OCI-LY7 (cell line): ENCODE data around the gene GOSR2. TPM values are rescaled to one million over a fixed set of nuclear protein-coding genes. Genes with fewer than 3 reads are reported as not detected.
A peak's percentile ranks its signal among the peaks of the same experiment; 100 is the strongest.

Experiments used
- BruUV-seq: library from RNA; stranded (reverse); fragments of 400-500 nt; replicated peaks from 2 replicates; lab custom pipeline; 2021; lab: Mats Ljungman, UMichigan
- CTCF ChIA-PET: fragments of 300-600 bp; sonication (Branson Sonifier 250); formaldehyde crosslinking; loops from one replicate; lab custom pipeline; 2022; ENCODE audit warnings: antibody characterized with exemption; ENCODE audit not compliant: unreplicated experiment; lab: Charles Lee
- POLR2A ChIA-PET: fragments of 300-600 bp; sonication (Branson Sonifier 250); formaldehyde crosslinking; loops from one replicate; lab custom pipeline; 2022; ENCODE audit warnings: antibody characterized with exemption; lab: Charles Lee
- DNase-seq: peaks from one replicate; pipeline ENCODE4 v3.0.0-alpha.2; 2015; ENCODE audit warnings: low spot score
- H2AFZ ChIP-seq: fragments of 200-600 bp; sonication (generic), shearing (Covaris generic); 2 replicates; pipeline ENCODE4 v1.6.1; 2014; ENCODE audit warnings: mild to moderate bottlenecking, antibody characterized with exemption, low read length, moderate library complexity
- H3K27ac ChIP-seq: fragments of 200-600 bp; sonication (generic); 2 replicates; pipeline ENCODE4 v1.5.1; 2014; ENCODE audit warnings: mixed run types, low read depth, mild to moderate bottlenecking, moderate library complexity, low read length, inconsistent platforms; ENCODE audit not compliant: poor library complexity, severe bottlenecking
- H3K36me3 ChIP-seq: fragments of 200-600 bp; sonication (generic); 2 replicates; pipeline ENCODE4 v1.6.1; 2014; ENCODE audit warnings: mild to moderate bottlenecking, antibody characterized with exemption, low read length, moderate library complexity, mixed read lengths; ENCODE audit not compliant: insufficient read depth
- H3K4me1 ChIP-seq: fragments of 200-600 bp; sonication (generic); 2 replicates; pipeline ENCODE4 v1.5.1; 2014; ENCODE audit warnings: mild to moderate bottlenecking, low read length; ENCODE audit not compliant: insufficient read depth, poor library complexity, severe bottlenecking
- H3K4me2 ChIP-seq: fragments of 200-600 bp; sonication (generic); 2 replicates; pipeline ENCODE4 v1.6.1; 2014; ENCODE audit warnings: mild to moderate bottlenecking, low read length
- H3K4me3 ChIP-seq: fragments of 200-600 bp; sonication (generic); 2 replicates; pipeline ENCODE4 v1.5.1; 2014; ENCODE audit warnings: mild to moderate bottlenecking, low read depth, low read length; ENCODE audit not compliant: poor library complexity, severe bottlenecking
- H3K79me2 ChIP-seq: fragments of 200-600 bp; sonication (generic); 2 replicates; pipeline ENCODE4 v1.6.1; 2016; ENCODE audit warnings: low read depth, mild to moderate bottlenecking, low read length, moderate library complexity, mixed read lengths; ENCODE audit not compliant: insufficient read depth
- H3K9me2 ChIP-seq: fragments of 200-600 bp; sonication (generic); 2 replicates; pipeline ENCODE4 v1.6.1; 2016; ENCODE audit warnings: mild to moderate bottlenecking, low read length, mixed read lengths; ENCODE audit not compliant: insufficient read depth
- H3K9me3 ChIP-seq: fragments of 200-600 bp; sonication (generic); 2 replicates; pipeline ENCODE4 v1.6.1; 2014; ENCODE audit warnings: mild to moderate bottlenecking, mixed run types, low read length, mixed read lengths
- H4K20me1 ChIP-seq: fragments of 200-600 bp; sonication (generic); 2 replicates; pipeline ENCODE4 v1.6.1; 2014; ENCODE audit warnings: mild to moderate bottlenecking, antibody characterized with exemption, low read length, moderate library complexity, mixed read lengths; ENCODE audit not compliant: insufficient read depth
- EZH2phosphoT487 ChIP-seq: fragments of 200-600 bp; sonication (generic); IDR thresholded peaks from 2 replicates; pipeline ENCODE4 v1.6.1; 2018; ENCODE audit warnings: low read depth, borderline replicate concordance, mild to moderate bottlenecking, mixed run types, antibody characterized with exemption, low read length, moderate library complexity, mixed read lengths
- intact Hi-C: fragments of 100-400 bp; cut with micrococcal nuclease; formaldehyde crosslinking; loops from one replicate; pipeline ENCODE4 v1.10.0; 2022; ENCODE audit not compliant: unreplicated experiment
- microRNA-seq: library from miRNA; unstranded; fragments of <30 nt; microRNA quantifications from one replicate; pipeline ENCODE4 v1.2.0, GENCODE V29; 2022; ENCODE audit warnings: borderline replicate concordance
- small RNA-seq: library from RNA; depleted of rRNA; stranded (forward); fragments of <200 nt; gene quantifications from one replicate; pipeline ENCODE3, GENCODE V24; 2014
- total RNA-seq, 2 experiments: library from RNA; depleted of rRNA in 1 of 2; stranded (reverse); fragments of >200 nt in 1 of 2; shearing (Covaris generic) in 1 of 2; gene quantifications; 2 replicates each; pipeline ENCODE4 v1.2.3, GENCODE V29; 2014 to 2022
- TF ChIP-seq, protein P1 (sequence below): fragments of 200-600 bp; sonication (generic); conservative IDR thresholded peaks from 2 replicates; pipeline ENCODE4 v1.5.1; 2014; ENCODE audit warnings: mild to moderate bottlenecking, antibody characterized with exemption, low read length, moderate library complexity, mixed read lengths

GOSR2 gene
- total RNA-seq, 2 experiments from 2014 or later, result 46.5 to 62.8 TPM

DNA sequence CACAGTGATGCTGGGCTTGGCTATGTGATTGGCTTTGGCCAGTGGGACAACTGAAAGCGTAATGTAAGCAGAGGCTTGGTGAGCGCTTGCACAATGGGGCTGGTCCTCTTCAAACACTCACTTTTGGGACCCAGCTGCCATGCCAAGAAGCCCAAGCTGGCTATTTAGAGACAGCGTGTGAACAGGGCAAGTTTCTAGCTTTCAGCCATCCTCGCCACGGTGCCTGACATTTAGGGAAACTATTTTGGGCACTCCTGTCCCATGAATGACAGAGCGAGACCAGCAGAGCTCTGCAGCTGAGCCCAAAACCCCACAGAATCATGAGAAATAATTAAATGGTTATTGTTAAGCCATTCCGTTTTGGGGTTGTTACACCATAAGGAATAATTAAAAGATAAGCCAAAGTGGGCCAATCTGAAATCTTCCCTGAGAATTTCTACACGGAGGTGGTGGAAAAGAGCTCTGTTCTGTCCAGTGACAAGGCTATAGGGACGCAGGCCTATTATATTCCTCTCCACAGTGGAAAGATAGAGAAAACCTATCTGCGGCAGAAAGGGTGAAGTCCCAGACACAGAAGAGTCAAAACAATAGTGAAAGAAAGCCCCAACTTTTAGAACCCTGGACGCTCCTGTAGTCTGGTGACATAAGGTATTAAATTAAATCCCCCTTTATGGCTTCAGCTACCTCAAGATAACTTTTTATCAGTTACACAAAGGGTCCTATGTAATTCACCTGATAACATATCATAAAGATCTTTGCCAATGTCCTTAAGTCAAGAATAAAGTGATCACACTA, 66.9 kb downstream of the GOSR2 start:
- Histone ChIP-seq H3K9me2 (no peaks in the 10 kb centered on the region), H3K36me3 (no peaks in the 10 kb centered on the region), H3K79me2 (no peaks in the 10 kb centered on the region), H3K4me3 (no peak overlapping the region), H3K4me1 (peaks cover 62% of the 10 kb centered on the region), H4K20me1 (no peaks in the 10 kb centered on the region), H2AFZ (no peak overlapping the region), H3K9me3 (no peaks in the 10 kb centered on the region), H3K27ac (no peak overlapping the region), H3K4me2 (0 out of 2 replicates have a peak overlapping the region, but pooled peaks have one; percentile 15)
- intact Hi-C loops, result no loop called here
- no peak for TF ChIP-seq EZH2phosphoT487
- TF ChIP-seq, protein P1, sequence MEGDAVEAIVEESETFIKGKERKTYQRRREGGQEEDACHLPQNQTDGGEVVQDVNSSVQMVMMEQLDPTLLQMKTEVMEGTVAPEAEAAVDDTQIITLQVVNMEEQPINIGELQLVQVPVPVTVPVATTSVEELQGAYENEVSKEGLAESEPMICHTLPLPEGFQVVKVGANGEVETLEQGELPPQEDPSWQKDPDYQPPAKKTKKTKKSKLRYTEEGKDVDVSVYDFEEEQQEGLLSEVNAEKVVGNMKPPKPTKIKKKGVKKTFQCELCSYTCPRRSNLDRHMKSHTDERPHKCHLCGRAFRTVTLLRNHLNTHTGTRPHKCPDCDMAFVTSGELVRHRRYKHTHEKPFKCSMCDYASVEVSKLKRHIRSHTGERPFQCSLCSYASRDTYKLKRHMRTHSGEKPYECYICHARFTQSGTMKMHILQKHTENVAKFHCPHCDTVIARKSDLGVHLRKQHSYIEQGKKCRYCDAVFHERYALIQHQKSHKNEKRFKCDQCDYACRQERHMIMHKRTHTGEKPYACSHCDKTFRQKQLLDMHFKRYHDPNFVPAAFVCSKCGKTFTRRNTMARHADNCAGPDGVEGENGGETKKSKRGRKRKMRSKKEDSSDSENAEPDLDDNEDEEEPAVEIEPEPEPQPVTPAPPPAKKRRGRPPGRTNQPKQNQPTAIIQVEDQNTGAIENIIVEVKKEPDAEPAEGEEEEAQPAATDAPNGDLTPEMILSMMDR, result no peak
- ChIA-PET CTCF (no interaction called here), POLR2A (no interaction called here)
- BruUV-seq, result no TSS peak
- no peak for DNase-seq

DNA sequence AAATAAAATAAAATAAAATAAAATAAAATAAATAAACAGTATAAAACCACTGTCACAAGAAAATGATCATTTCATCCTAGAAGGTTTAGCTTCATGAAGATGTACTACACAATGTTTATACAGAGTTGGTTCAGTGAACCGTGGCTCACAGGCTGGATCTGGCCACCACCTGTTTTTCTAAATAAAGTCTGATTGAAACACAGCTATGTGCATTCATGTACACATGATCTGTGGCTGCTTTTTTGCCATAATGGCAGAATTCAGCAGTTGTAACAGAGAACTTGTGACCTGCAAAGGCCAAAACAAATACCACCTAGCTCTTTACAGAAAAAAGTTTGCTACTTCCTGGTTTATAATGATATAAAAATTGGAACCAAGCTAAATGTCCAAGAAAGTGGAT, 68.7 kb downstream of the GOSR2 start:
- H3K9me2 ChIP-seq, result no peaks in the 10 kb centered on the region
- DNase-seq, result peak; percentile 89
- POLR2A ChIA-PET, result interaction anchor here (0.8 to 1.0 kb wide), 6 partner anchors 9 to 73 kb away, joined by 3 to 5 read pairs (median 3); no protein-coding TSS in a partner anchor
- peak overlapping the region; percentile 89 for H2AFZ ChIP-seq
- CTCF ChIA-PET, result interaction anchor here (0.6 to 1.1 kb wide), 2 partner anchors 20 to 49 kb away, joined by 3 to 6 read pairs; no protein-coding TSS in a partner anchor
- H3K79me2 ChIP-seq, result no peaks in the 10 kb centered on the region
- no peaks in the 10 kb centered on the region for H4K20me1 ChIP-seq
- peak overlapping the region; percentile 49 for H3K4me3 ChIP-seq
- H3K36me3 ChIP-seq, result no peaks in the 10 kb centered on the region; the same call in 1 of the 2 replicates
- H3K4me2 ChIP-seq, result peak overlapping the region; percentile 67
- BruUV-seq, result no TSS peak
- intact Hi-C loops, result no loop called here
- no peaks in the 10 kb centered on the region for H3K9me3 ChIP-seq
- peaks cover 70% of the 10 kb centered on the region for H3K4me1 ChIP-seq
- TF ChIP-seq EZH2phosphoT487, result no peak
- TF ChIP-seq, protein P1, result no peak
- H3K27ac ChIP-seq, result peak overlapping the region; percentile 92

Small RNA genes lying within 50 kb of the gene (microRNA-seq; reads per million reads assigned to microRNA genes)
- not detected for gene MIR5089

Small RNA genes lying within 50 kb of the gene (small RNA-seq; reads per million reads assigned to genes)
- gene MIR5089 (not detected), gene RNU6ATAC3P (not detected)

Other genes with a start within 250 kb of the GOSR2 start
- gene WNT3, start 104.5 kb upstream of the GOSR2 start, total RNA-seq (2014; rRNA removed; shearing (Covaris generic)), result 4.9 and 5.6 TPM in 2 replicates
- gene WNT3, start 104.5 kb upstream of the GOSR2 start, total RNA-seq (2022), result 5.1 and 5.5 TPM in 2 replicates
- not detected in 2 replicates for gene WNT9B, start 71.6 kb upstream of the GOSR2 start, total RNA-seq (2014; rRNA removed; shearing (Covaris generic))
- gene WNT9B, start 71.6 kb upstream of the GOSR2 start, total RNA-seq (2022), result not detected in 2 replicates
- gene RPRML, start 56.1 kb downstream of the GOSR2 start, total RNA-seq (2014; rRNA removed; shearing (Covaris generic)), result 8.8 and 12.8 TPM in 2 replicates
- gene RPRML, start 56.1 kb downstream of the GOSR2 start, total RNA-seq (2022), result 0.57 and 1.2 TPM in 2 replicates